HCT116 (cell line): ENCODE measurements around the gene PLCB1. TPM values are rescaled to one million over a fixed set of nuclear protein-coding genes. Genes with fewer than 3 reads are reported as not detected.

Source experiments
- ATAC-seq: fragments of 200-7000 bp; cut with Tn5 transposase; 2 replicates; pipeline ENCODE4 v1.9.1; 2020; ENCODE audit warnings: mild to moderate bottlenecking, moderate library complexity
- BruUV-seq: library from RNA; stranded (reverse); fragments of 400-500 nt; replicated peaks from 2 replicates; lab custom pipeline; 2021; lab: Mats Ljungman, UMichigan
- CTCF ChIA-PET: fragments of 300-600 bp; sonication (Branson Sonifier 250); formaldehyde crosslinking; loops from one replicate; lab custom pipeline; 2021; ENCODE audit warnings: antibody characterized with exemption; lab: Charles Lee
- POLR2A ChIA-PET: fragments of 300-600, 350-600 bp; sonication (Branson Sonifier 250); formaldehyde crosslinking; loops from one replicate; lab custom pipeline; 2021; ENCODE audit warnings: antibody characterized with exemption; lab: Charles Lee
- RAD21 ChIA-PET, 2 experiments: fragments of 300-600 bp; sonication (Branson Sonifier 250); formaldehyde crosslinking; loops; one replicate each; lab custom pipeline; 2023; ENCODE audit warnings: low total read pairs in 2 of 2; ENCODE audit not compliant: uncharacterized antibody in 2 of 2, unreplicated experiment in 2 of 2, low non-redundant PET in 1 of 2; lab: Charles Lee
- DNase-seq: peaks from one replicate; pipeline ENCODE4 v3.0.0-alpha.2; 2010; ENCODE audit warnings: low read depth, low spot score
- H2AFZ ChIP-seq: fragments of 200-600 bp; shearing (Covaris generic), sonication (generic); 2 replicates; pipeline ENCODE4 v1.6.1; 2017; ENCODE audit warnings: low read depth, mixed run types, mixed read lengths, antibody characterized with exemption, low read length; ENCODE audit not compliant: poor library complexity, severe bottlenecking
- H3K27ac ChIP-seq: 2 replicates; pipeline ENCODE4 v1.5.1; 2012; ENCODE audit warnings: low read depth, low read length
- H3K27me3 ChIP-seq: fragments of 200-600 bp; sonication (generic); 2 replicates; pipeline ENCODE4 v1.6.1; 2016; ENCODE audit warnings: mixed run types, low read length, mixed read lengths; ENCODE audit not compliant: insufficient read depth
- H3K36me3 ChIP-seq, 2 experiments: fragments of 200-500 bp in 1 of 2; fragments of 200-600 bp in 1 of 2; sonication (Bioruptor generic) in 1 of 2; sonication (generic) in 1 of 2; 2 replicates each; pipeline versions ENCODE4 v1.5.1 to v1.6.1; 2014 to 2016; ENCODE audit warnings: low read length in 2 of 2, inconsistent platforms in 1 of 2, mixed read lengths in 1 of 2, mixed run types in 1 of 2; ENCODE audit not compliant: insufficient read depth in 2 of 2, control insufficient read depth in 1 of 2
- H3K4me1 ChIP-seq, 2 experiments: fragments of 200-600 bp in 1 of 2; sonication (generic) in 1 of 2; 2 replicates each; pipeline versions ENCODE4 v1.5.1 to v1.6.1; 2012 to 2017; ENCODE audit warnings: low read length in 2 of 2, inconsistent platforms in 1 of 2, mild to moderate bottlenecking in 1 of 2, mixed read lengths in 1 of 2, mixed run types in 1 of 2, moderate library complexity in 1 of 2; ENCODE audit not compliant: insufficient read depth in 2 of 2, control insufficient read depth in 1 of 2
- H3K4me2 ChIP-seq: fragments of 200-600 bp; sonication (generic); 2 replicates; pipeline ENCODE4 v1.6.1; 2017; ENCODE audit warnings: mixed run types, low read length, mixed read lengths
- H3K4me3 ChIP-seq, 2 experiments: fragments of 200-600 bp in 1 of 2; sonication (generic) in 1 of 2; replicated peaks in 1 of 2; 2 replicates each; pipeline ENCODE4 v1.5.1; 2011 to 2016; ENCODE audit warnings: low read length in 2 of 2, control low read depth in 1 of 2, low read depth in 1 of 2, mild to moderate bottlenecking in 1 of 2, mixed read lengths in 1 of 2, mixed run types in 1 of 2
- H3K79me2 ChIP-seq: fragments of 200-600 bp; sonication (generic); 2 replicates; pipeline ENCODE4 v1.6.1; 2017; ENCODE audit warnings: mild to moderate bottlenecking, mixed run types, low read length, moderate library complexity, mixed read lengths; ENCODE audit not compliant: insufficient read depth
- H3K9ac ChIP-seq: fragments of 200-600 bp; sonication (generic); 2 replicates; pipeline ENCODE4 v1.6.1; 2016; ENCODE audit warnings: low read length, mixed read lengths
- H3K9me2 ChIP-seq: fragments of 200-600 bp; sonication (generic), shearing (Covaris generic); 2 replicates; pipeline ENCODE4 v1.6.1; 2017; ENCODE audit warnings: mixed run types, mild to moderate bottlenecking, moderate library complexity; ENCODE audit not compliant: insufficient read depth
- H3K9me3 ChIP-seq, 2 experiments: fragments of 200-500 bp in 1 of 2; fragments of 200-600 bp in 1 of 2; sonication (Bioruptor generic) in 1 of 2; sonication (generic) in 1 of 2; 2 replicates each; pipeline ENCODE4 v1.6.1; 2014 to 2017; ENCODE audit warnings: low read length in 2 of 2, mixed read lengths in 2 of 2, inconsistent platforms in 1 of 2, low read depth in 1 of 2, mild to moderate bottlenecking in 1 of 2, mixed run types in 1 of 2, moderate library complexity in 1 of 2; ENCODE audit not compliant: control insufficient read depth in 1 of 2, insufficient read depth in 1 of 2
- H4K20me1 ChIP-seq: fragments of 200-600 bp; sonication (generic), shearing (Covaris generic); 2 replicates; pipeline ENCODE4 v1.6.1; 2017; ENCODE audit warnings: mixed run types, mild to moderate bottlenecking, moderate library complexity; ENCODE audit not compliant: insufficient read depth
- CBX3 ChIP-seq: IDR thresholded peaks from 2 replicates; pipeline ENCODE4 v1.6.1; 2012; ENCODE audit warnings: low read depth
- EGR1 ChIP-seq: IDR thresholded peaks from 2 replicates; pipeline ENCODE4 v1.6.1; 2012; ENCODE audit warnings: low read depth
- EZH2 ChIP-seq: fragments of 200-600 bp; sonication (generic); IDR thresholded peaks from 2 replicates; pipeline ENCODE4 v1.6.1; 2017; ENCODE audit warnings: antibody characterized with exemption, mixed run types
- EZH2phosphoT487 ChIP-seq: fragments of 200-600 bp; IDR thresholded peaks from 2 replicates; pipeline ENCODE4 v1.6.1; 2018; ENCODE audit warnings: antibody characterized with exemption, borderline replicate concordance
- FOSL1 ChIP-seq: IDR thresholded peaks from 2 replicates; pipeline ENCODE4 v1.6.1; 2012; ENCODE audit warnings: low read depth
- JUND ChIP-seq: IDR thresholded peaks from 2 replicates; pipeline ENCODE4 v1.6.1; 2012
- POLR2A ChIP-seq: IDR thresholded peaks from 2 replicates; pipeline ENCODE4 v1.7.0; 2011; ENCODE audit warnings: borderline replicate concordance; ENCODE audit not compliant: insufficient read depth, insufficient read length; ENCODE audit errors: extremely low read depth
- POLR2AphosphoS5 ChIP-seq: IDR thresholded peaks from 2 replicates; pipeline ENCODE4 v1.6.1; 2011; ENCODE audit warnings: mild to moderate bottlenecking, low read depth, low read length, moderate library complexity
- RAD21 ChIP-seq: IDR thresholded peaks from 2 replicates; pipeline ENCODE4 v1.6.1; 2012; ENCODE audit warnings: low read depth, mild to moderate bottlenecking
- SIN3A ChIP-seq: IDR thresholded peaks from 2 replicates; pipeline ENCODE4 v1.6.1; 2012; ENCODE audit warnings: low read depth
- SP1 ChIP-seq: IDR thresholded peaks from 2 replicates; pipeline ENCODE4 v1.6.1; 2012; ENCODE audit warnings: low read depth
- TCF7L2 ChIP-seq: IDR thresholded peaks from 2 replicates; pipeline ENCODE4 v1.7.0; 2011; ENCODE audit warnings: borderline replicate concordance, inconsistent platforms; ENCODE audit not compliant: insufficient read depth, insufficient read length; ENCODE audit errors: extremely low read depth
- ZFX ChIP-seq: fragments of 450-650 bp; IDR thresholded peaks from 2 replicates; pipeline ENCODE4 v1.6.1; 2017
- ZNF274 ChIP-seq: fragments of 200-500 bp; sonication (Bioruptor generic); IDR thresholded peaks from 2 replicates; pipeline ENCODE4 v1.6.1; 2014; ENCODE audit warnings: mild to moderate bottlenecking, low read depth, low read length, inconsistent platforms
- intact Hi-C: fragments of 100-400 bp; cut with micrococcal nuclease; formaldehyde crosslinking; loops from 2 replicates; pipeline ENCODE4 v1.10.0; 2022
- total RNA-seq: library from RNA; stranded (reverse); gene quantifications from one replicate; pipeline ENCODE4 v1.2.1, GENCODE V29; 2021; ENCODE audit not compliant: unreplicated experiment
- TF ChIP-seq, protein P1 (sequence below): IDR thresholded peaks from 2 replicates; pipeline ENCODE4 v1.6.1; 2012
- TF ChIP-seq, protein P2 (sequence below): IDR thresholded peaks from 2 replicates; pipeline ENCODE4 v1.6.1; 2012
- TF ChIP-seq, protein P3 (sequence below), 3 experiments: fragments of 200-600 bp in 1 of 3; sonication (generic) in 1 of 3; IDR thresholded peaks in 2 of 3; conservative IDR thresholded peaks in 1 of 3; 2 replicates each; pipeline ENCODE4 v1.5.1; 2012 to 2017; ENCODE audit warnings: low read depth in 2 of 3, low read length in 2 of 3, antibody characterized with exemption in 1 of 3, borderline replicate concordance in 1 of 3, control low read depth in 1 of 3, mild to moderate bottlenecking in 1 of 3, mixed read lengths in 1 of 3, mixed run types in 1 of 3, moderate library complexity in 1 of 3; ENCODE audit not compliant: insufficient read depth in 1 of 3
- TF ChIP-seq, protein P4 (sequence below): IDR thresholded peaks from 2 replicates; pipeline ENCODE4 v1.6.1; 2011; ENCODE audit warnings: mild to moderate bottlenecking, low read length, moderate library complexity; ENCODE audit not compliant: insufficient replicate concordance; ENCODE audit errors: extremely low read depth

The PLCB1 gene
- total RNA-seq, 1 experiment from 2014 or later, result 15.8 TPM

DNA sequence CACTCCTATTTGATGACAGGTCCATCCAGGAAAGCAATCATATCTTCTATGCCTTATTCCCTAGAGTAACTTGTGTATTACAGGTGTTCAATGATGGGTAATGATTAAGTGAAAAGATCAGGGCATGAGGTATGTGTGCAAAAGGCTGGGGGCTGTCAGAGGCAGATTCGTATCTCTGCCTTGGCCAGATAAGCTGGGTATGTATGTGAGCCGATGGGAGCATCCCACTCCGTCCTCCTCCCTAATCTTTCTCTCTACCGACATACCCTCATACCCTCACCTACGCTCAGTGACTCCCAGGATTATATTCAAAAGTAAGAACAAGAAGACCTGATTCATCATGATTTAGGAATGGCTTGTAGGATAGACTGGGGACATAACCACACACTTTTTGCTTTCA is 238.7 kb downstream of the PLCB1 start:
- no peak overlapping the region for H3K27ac ChIP-seq
- no peaks in the 10 kb centered on the region for H3K36me3 ChIP-seq
- intact Hi-C loops, result no loop called here
- no TSS peak for BruUV-seq
- no peaks in the 10 kb centered on the region for H3K27me3 ChIP-seq
- H4K20me1 ChIP-seq, result no peaks in the 10 kb centered on the region; the same call in 1 of the 2 replicates
- POLR2A ChIA-PET, result no interaction called here
- no peak overlapping the region for H3K4me2 ChIP-seq
- no peaks in the 10 kb centered on the region for H3K9me3 ChIP-seq
- TF ChIP-seq EZH2phosphoT487 (no peak), SP1 (no peak), CBX3 (no peak), EZH2 (no peak), POLR2A (no peak), EGR1 (no peak), JUND (no peak), FOSL1 (no peak), ZFX (no peak)
- TF ChIP-seq, protein P1, sequence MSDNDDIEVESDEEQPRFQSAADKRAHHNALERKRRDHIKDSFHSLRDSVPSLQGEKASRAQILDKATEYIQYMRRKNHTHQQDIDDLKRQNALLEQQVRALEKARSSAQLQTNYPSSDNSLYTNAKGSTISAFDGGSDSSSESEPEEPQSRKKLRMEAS, result no peak
- TF ChIP-seq, protein P2, sequence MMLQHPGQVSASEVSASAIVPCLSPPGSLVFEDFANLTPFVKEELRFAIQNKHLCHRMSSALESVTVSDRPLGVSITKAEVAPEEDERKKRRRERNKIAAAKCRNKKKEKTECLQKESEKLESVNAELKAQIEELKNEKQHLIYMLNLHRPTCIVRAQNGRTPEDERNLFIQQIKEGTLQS, result no peak
- no peak for ATAC-seq
- H3K9me2 ChIP-seq, result no peaks in the 10 kb centered on the region
- H3K9ac ChIP-seq, result no peak overlapping the region
- DNase-seq, result no peak
- CTCF ChIA-PET, result no interaction called here
- H3K4me3 ChIP-seq, result no peak overlapping the region
- RAD21 ChIA-PET, result no interaction called here
- no peaks in the 10 kb centered on the region for H3K4me1 ChIP-seq
- no peak overlapping the region for H2AFZ ChIP-seq
- no peaks in the 10 kb centered on the region for H3K79me2 ChIP-seq

DNA sequence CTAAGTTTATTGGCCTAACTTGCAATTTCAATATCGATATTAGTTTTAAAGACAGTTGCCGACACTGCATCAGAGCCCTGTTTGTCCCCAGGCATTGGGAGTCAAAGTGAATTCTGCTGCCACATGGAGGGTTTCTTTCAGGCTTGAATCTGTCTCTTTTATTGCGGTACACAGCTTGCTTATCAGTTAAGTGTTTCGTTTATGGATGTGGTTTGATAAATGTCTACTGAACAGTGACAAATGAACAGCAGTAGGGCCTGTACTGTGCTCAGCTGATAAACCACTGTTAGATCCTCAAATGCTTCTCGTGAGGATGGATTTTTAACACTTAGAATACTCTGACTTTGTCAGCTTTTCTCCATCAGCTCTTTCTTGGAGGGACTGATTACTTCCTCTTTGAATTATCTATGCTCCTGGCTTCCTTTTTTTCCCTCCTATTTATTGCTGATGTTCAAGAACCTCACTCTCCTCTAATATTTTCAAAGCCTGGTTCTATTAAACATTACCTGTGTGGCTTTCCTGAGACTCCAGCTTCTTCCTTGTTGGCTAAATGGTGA is 240.8 kb downstream of the PLCB1 start:
- RAD21 ChIA-PET, result no interaction called here
- no peak overlapping the region for H2AFZ ChIP-seq
- H3K27me3 ChIP-seq, result no peaks in the 10 kb centered on the region
- H3K4me3 ChIP-seq, result no peak overlapping the region
- ATAC-seq, result no peak
- H3K27ac ChIP-seq, result no peak overlapping the region
- H3K79me2 ChIP-seq, result no peaks in the 10 kb centered on the region
- no peaks in the 10 kb centered on the region for H3K4me1 ChIP-seq
- POLR2A ChIA-PET, result no interaction called here
- no peak overlapping the region for H3K4me2 ChIP-seq
- no peaks in the 10 kb centered on the region for H4K20me1 ChIP-seq
- intact Hi-C loops, result no loop called here
- no peaks in the 10 kb centered on the region for H3K9me2 ChIP-seq
- CTCF ChIA-PET, result no interaction called here
- H3K36me3 ChIP-seq, result no peaks in the 10 kb centered on the region
- no TSS peak for BruUV-seq
- no peak for DNase-seq
- no peak overlapping the region for H3K9ac ChIP-seq
- H3K9me3 ChIP-seq, result no peaks in the 10 kb centered on the region
- no peak for TF ChIP-seq EZH2phosphoT487
- no peak for TF ChIP-seq POLR2AphosphoS5
- TF ChIP-seq CBX3, result no peak
- TF ChIP-seq, protein P3, sequence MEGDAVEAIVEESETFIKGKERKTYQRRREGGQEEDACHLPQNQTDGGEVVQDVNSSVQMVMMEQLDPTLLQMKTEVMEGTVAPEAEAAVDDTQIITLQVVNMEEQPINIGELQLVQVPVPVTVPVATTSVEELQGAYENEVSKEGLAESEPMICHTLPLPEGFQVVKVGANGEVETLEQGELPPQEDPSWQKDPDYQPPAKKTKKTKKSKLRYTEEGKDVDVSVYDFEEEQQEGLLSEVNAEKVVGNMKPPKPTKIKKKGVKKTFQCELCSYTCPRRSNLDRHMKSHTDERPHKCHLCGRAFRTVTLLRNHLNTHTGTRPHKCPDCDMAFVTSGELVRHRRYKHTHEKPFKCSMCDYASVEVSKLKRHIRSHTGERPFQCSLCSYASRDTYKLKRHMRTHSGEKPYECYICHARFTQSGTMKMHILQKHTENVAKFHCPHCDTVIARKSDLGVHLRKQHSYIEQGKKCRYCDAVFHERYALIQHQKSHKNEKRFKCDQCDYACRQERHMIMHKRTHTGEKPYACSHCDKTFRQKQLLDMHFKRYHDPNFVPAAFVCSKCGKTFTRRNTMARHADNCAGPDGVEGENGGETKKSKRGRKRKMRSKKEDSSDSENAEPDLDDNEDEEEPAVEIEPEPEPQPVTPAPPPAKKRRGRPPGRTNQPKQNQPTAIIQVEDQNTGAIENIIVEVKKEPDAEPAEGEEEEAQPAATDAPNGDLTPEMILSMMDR (IDR thresholded peaks at IDR 0.05 in 2 of 3, conservative IDR thresholded peaks at IDR 0.05 in 1 of 3; ENCODE audit: borderline replicate concordance in 1 of 3, insufficient read depth in 1 of 3, low read depth in 2 of 3, low read length in 2 of 3), result no peak
- TF ChIP-seq, protein P1, result no peak
- no peak for TF ChIP-seq RAD21
- TF ChIP-seq, protein P4, sequence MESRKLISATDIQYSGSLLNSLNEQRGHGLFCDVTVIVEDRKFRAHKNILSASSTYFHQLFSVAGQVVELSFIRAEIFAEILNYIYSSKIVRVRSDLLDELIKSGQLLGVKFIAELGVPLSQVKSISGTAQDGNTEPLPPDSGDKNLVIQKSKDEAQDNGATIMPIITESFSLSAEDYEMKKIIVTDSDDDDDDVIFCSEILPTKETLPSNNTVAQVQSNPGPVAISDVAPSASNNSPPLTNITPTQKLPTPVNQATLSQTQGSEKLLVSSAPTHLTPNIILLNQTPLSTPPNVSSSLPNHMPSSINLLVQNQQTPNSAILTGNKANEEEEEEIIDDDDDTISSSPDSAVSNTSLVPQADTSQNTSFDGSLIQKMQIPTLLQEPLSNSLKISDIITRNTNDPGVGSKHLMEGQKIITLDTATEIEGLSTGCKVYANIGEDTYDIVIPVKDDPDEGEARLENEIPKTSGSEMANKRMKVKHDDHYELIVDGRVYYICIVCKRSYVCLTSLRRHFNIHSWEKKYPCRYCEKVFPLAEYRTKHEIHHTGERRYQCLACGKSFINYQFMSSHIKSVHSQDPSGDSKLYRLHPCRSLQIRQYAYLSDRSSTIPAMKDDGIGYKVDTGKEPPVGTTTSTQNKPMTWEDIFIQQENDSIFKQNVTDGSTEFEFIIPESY, result no peak
- no peak for TF ChIP-seq EGR1
- TF ChIP-seq SIN3A, result no peak
- TF ChIP-seq ZNF274, result no peak
- no peak for TF ChIP-seq SP1
- no peak for TF ChIP-seq TCF7L2
